GM21619 (cell line): ENCODE data around the gene TADA2B.

ENCODE experiments used
- ATAC-seq: cut with Tn5 transposase; IDR thresholded peaks from one replicate; pipeline ENCODE4 v1.9.1; 2021; ENCODE audit not compliant: unreplicated experiment

TADA2B gene

GRCh38 chr4:7017446-7018048, 25.6 kb upstream of the TADA2B start:
- no peak for ATAC-seq

- ATAC-seq: no peak
Measured at GRCh38 chr4:7018281-7018680, 24.9 kb upstream of the TADA2B start.

- ATAC-seq: no peak
Measured at GRCh38 chr4:7019367-7019766, 23.8 kb upstream of the TADA2B start.

- ATAC-seq: no peak
Measured at GRCh38 chr4:7020290-7020689, 22.9 kb upstream of the TADA2B start.

GRCh38 chr4:7020856-7021255, 22.3 kb upstream of the TADA2B start:
- ATAC-seq: no peak

GRCh38 chr4:7021355-7021754, 21.8 kb upstream of the TADA2B start:
- ATAC-seq: no peak

GRCh38 chr4:7021930-7022664, 21.1 kb upstream of the TADA2B start:
- ATAC-seq: no peak

GRCh38 chr4:7023486-7023885, 19.7 kb upstream of the TADA2B start:
- ATAC-seq: no peak

- ATAC-seq: no peak
Measured at GRCh38 chr4:7023901-7024300, 19.3 kb upstream of the TADA2B start.

- ATAC-seq: no peak
Measured at GRCh38 chr4:7024336-7024890, 18.8 kb upstream of the TADA2B start.

- ATAC-seq: no peak
Measured at GRCh38 chr4:7025040-7025602, 18.1 kb upstream of the TADA2B start.

- no peak for ATAC-seq
Measured at GRCh38 chr4:7026107-7026506, 17.1 kb upstream of the TADA2B start.

GRCh38 chr4:7027284-7027683, 15.9 kb upstream of the TADA2B start:
- no peak for ATAC-seq

- no peak for ATAC-seq
Measured at GRCh38 chr4:7027913-7028312, 15.3 kb upstream of the TADA2B start.

- ATAC-seq: no peak
Measured at GRCh38 chr4:7029212-7029611, 14.0 kb upstream of the TADA2B start.

- no peak for ATAC-seq
Measured at GRCh38 chr4:7029921-7030320, 13.3 kb upstream of the TADA2B start.

GRCh38 chr4:7030856-7031255, 12.3 kb upstream of the TADA2B start:
- no peak for ATAC-seq

- no peak for ATAC-seq
Measured at GRCh38 chr4:7031558-7032449, 11.4 kb upstream of the TADA2B start.

GRCh38 chr4:7032596-7032995, 10.6 kb upstream of the TADA2B start:
- ATAC-seq: no peak

GRCh38 chr4:7034262-7035081, 8.7 kb upstream of the TADA2B start:
- ATAC-seq: no peak
